Colonic mucosa (tissue), 4 donors: ENCODE results near the gene ENPP6. TPM values are rescaled to one million over a fixed set of nuclear protein-coding genes. Genes with fewer than 3 reads are reported as not detected.
A peak's percentile ranks its signal among the peaks of the same experiment; 100 is the strongest.

Experiments used
- DNase-seq: peaks from one replicate; pipeline ENCODE4 v3.0.0-alpha.2; 2020
- H3K27ac ChIP-seq: fragments of 200-600 bp; one replicate; pipeline ENCODE4 v1.8.0; 2021
- H3K27me3 ChIP-seq: fragments of 200-600 bp; one replicate; pipeline ENCODE4 v1.8.0; 2021
- H3K36me3 ChIP-seq: fragments of 200-600 bp; one replicate; pipeline ENCODE4 v1.8.0; 2021
- H3K4me1 ChIP-seq: fragments of 200-600 bp; one replicate; pipeline ENCODE4 v1.8.0; 2021; ENCODE audit warnings: mild to moderate bottlenecking
- H3K4me3 ChIP-seq: fragments of 200-600 bp; one replicate; pipeline ENCODE4 v1.8.0; 2021
- H3K9ac ChIP-seq, 2 donors: one replicate each; pipeline ENCODE4 v1.7.0; 2013; ENCODE audit warnings: control low read depth in 2 of 2, low read depth in 2 of 2, low read length in 2 of 2
- H3K9me3 ChIP-seq: fragments of 200-600 bp; one replicate; pipeline ENCODE4 v1.8.0; 2021
- CTCF ChIP-seq: fragments of 200-600 bp; IDR thresholded peaks from one replicate; pipeline ENCODE4 v1.8.0; 2022; ENCODE audit warnings: antibody characterized with exemption, mild to moderate bottlenecking
- intact Hi-C: fragments of 100-400 bp; cut with DNase I; formaldehyde crosslinking; loops from one replicate; pipeline ENCODE4 v1.14.1; 2022
- total RNA-seq, 2 donors: library from RNA; stranded (reverse); fragmentation: NEBNext Ultra II Directional in 1 of 2; extraction: Animal tissue kit (Norgen Biotek cat#: 25700) in 1 of 2; gene quantifications; one replicate each; pipeline ENCODE4 v1.2.1, GENCODE V29; 2021
- donor health status: healthy.
- donor health status: DM: no; HTN: no; CAD: no.
- donor health status: DM: no; HTN: no; CAD: no.

ENPP6 gene
- total RNA-seq, 2 donors from 2014 or later, result 0.27 to 0.53 TPM

GRCh38 chr4:184097241-184097605 is 120.5 kb downstream of the ENPP6 start:
- H3K9ac ChIP-seq, result no peak overlapping the region
- peak; percentile 37 for DNase-seq
- no peak overlapping the region for H3K27ac ChIP-seq
- no peaks in the 10 kb centered on the region for H3K9me3 ChIP-seq
- H3K4me1 ChIP-seq, result no peaks in the 10 kb centered on the region
- H3K36me3 ChIP-seq, result no peaks in the 10 kb centered on the region
- H3K27me3 ChIP-seq, result no peaks in the 10 kb centered on the region
- H3K4me3 ChIP-seq, result no peak overlapping the region
- TF ChIP-seq CTCF, result peak; percentile 14
- intact Hi-C loops, result no loop called here

- Histone ChIP-seq H3K27ac (no peak overlapping the region), H3K36me3 (no peaks in the 10 kb centered on the region), H3K4me3 (no peak overlapping the region), H3K27me3 (no peaks in the 10 kb centered on the region), H3K9ac (no peak overlapping the region), H3K9me3 (no peaks in the 10 kb centered on the region), H3K4me1 (no peaks in the 10 kb centered on the region)
- DNase-seq, result no peak
- intact Hi-C loops, result no loop called here
- no peak for TF ChIP-seq CTCF
Observed at GRCh38 chr4:184096561-184097240, 121.0 kb downstream of the ENPP6 start.

GRCh38 chr4:184094532-184095159 is 123.0 kb downstream of the ENPP6 start:
- Histone ChIP-seq H3K9ac (no peak overlapping the region), H3K4me3 (no peak overlapping the region), H3K9me3 (no peaks in the 10 kb centered on the region), H3K27ac (no peak overlapping the region), H3K36me3 (no peaks in the 10 kb centered on the region), H3K4me1 (no peaks in the 10 kb centered on the region), H3K27me3 (no peaks in the 10 kb centered on the region)
- DNase-seq, result no peak
- intact Hi-C loops, result no loop called here
- TF ChIP-seq CTCF, result no peak

- H3K9me3 ChIP-seq, result no peaks in the 10 kb centered on the region
- TF ChIP-seq CTCF, result no peak
- no peaks in the 10 kb centered on the region for H3K36me3 ChIP-seq
- intact Hi-C loops, result no loop called here
- no peaks in the 10 kb centered on the region for H3K4me1 ChIP-seq
- H3K4me3 ChIP-seq, result no peak overlapping the region
- no peak for DNase-seq
- no peak overlapping the region for H3K27ac ChIP-seq
- H3K27me3 ChIP-seq, result no peaks in the 10 kb centered on the region
- no peak overlapping the region for H3K9ac ChIP-seq
Observed at GRCh38 chr4:184091986-184092385, 125.7 kb downstream of the ENPP6 start.

- DNase-seq, result no peak
- no peaks in the 10 kb centered on the region for H3K27me3 ChIP-seq
- no peak for TF ChIP-seq CTCF
- no peak overlapping the region for H3K9ac ChIP-seq
- no peaks in the 10 kb centered on the region for H3K36me3 ChIP-seq
- no peak overlapping the region for H3K27ac ChIP-seq
- H3K4me3 ChIP-seq, result no peak overlapping the region
- no peaks in the 10 kb centered on the region for H3K9me3 ChIP-seq
- intact Hi-C loops, result no loop called here
- no peaks in the 10 kb centered on the region for H3K4me1 ChIP-seq
Observed at GRCh38 chr4:184090571-184090970, 127.1 kb downstream of the ENPP6 start.
